ENCODE measurements around the gene PRKG1. TPM values are rescaled to one million over a fixed set of nuclear protein-coding genes. Genes with fewer than 3 reads are reported as not detected.

Gene PRKG1
- total RNA-seq, 4 donors from 2014 or later = 24.0 to 89.1 (median 45.7) TPM

GRCh38 chr10:51244309-51244708 is 170.0 kb downstream of the PRKG1 start:
- Histone ChIP-seq H3K27ac (no peak overlapping the region), H3K36me3 (no peaks in the 10 kb centered on the region), H3K27me3 (no peaks in the 10 kb centered on the region), H3K4me3 (no peak overlapping the region), H3K9me3 (no peaks in the 10 kb centered on the region), H3K4me1 (no peaks in the 10 kb centered on the region)
- no peak for DNase-seq
- TF ChIP-seq CTCF (IDR thresholded peaks at IDR 0.05) = no peak
- no peak for TF ChIP-seq POLR2A (IDR thresholded peaks at IDR 0.05)

- no peaks in the 10 kb centered on the region for H3K27me3 ChIP-seq
- H3K27ac ChIP-seq = no peak overlapping the region
- no peaks in the 10 kb centered on the region for H3K36me3 ChIP-seq
- H3K4me1 ChIP-seq = no peaks in the 10 kb centered on the region
- H3K4me3 ChIP-seq = no peak overlapping the region
- no peaks in the 10 kb centered on the region for H3K9me3 ChIP-seq
- DNase-seq = no peak
- TF ChIP-seq CTCF (IDR thresholded peaks at IDR 0.05) (no peak), POLR2A (IDR thresholded peaks at IDR 0.05) (no peak)
Observed at GRCh38 chr10:51244748-51245490, 170.6 kb downstream of the PRKG1 start.

- Histone ChIP-seq H3K36me3 (no peaks in the 10 kb centered on the region), H3K27me3 (no peaks in the 10 kb centered on the region), H3K27ac (no peak overlapping the region), H3K9me3 (no peaks in the 10 kb centered on the region), H3K4me3 (no peak overlapping the region), H3K4me1 (no peaks in the 10 kb centered on the region)
- DNase-seq = no peak
- TF ChIP-seq POLR2A (IDR thresholded peaks at IDR 0.05) (no peak), CTCF (IDR thresholded peaks at IDR 0.05) (no peak)
Observed at GRCh38 chr10:51246156-51246555, 171.9 kb downstream of the PRKG1 start.

GRCh38 chr10:51250278-51250920 is 176.1 kb downstream of the PRKG1 start:
- DNase-seq = no peak
- H3K27me3 ChIP-seq = no peaks in the 10 kb centered on the region
- H3K4me3 ChIP-seq = no peak overlapping the region
- no peak overlapping the region for H3K27ac ChIP-seq
- H3K36me3 ChIP-seq = no peaks in the 10 kb centered on the region
- H3K4me1 ChIP-seq = no peaks in the 10 kb centered on the region
- H3K9me3 ChIP-seq = peaks cover 0 to 7% (median 0%) of the 10 kb centered on the region in 4 donors
- no peak for TF ChIP-seq POLR2A (IDR thresholded peaks at IDR 0.05)
- no peak for TF ChIP-seq CTCF (IDR thresholded peaks at IDR 0.05)

GRCh38 chr10:51251110-51251509 is 176.8 kb downstream of the PRKG1 start:
- Histone ChIP-seq H3K4me3 (no peak overlapping the region), H3K27me3 (no peaks in the 10 kb centered on the region), H3K4me1 (no peaks in the 10 kb centered on the region), H3K9me3 (peaks cover 0 to 7% (median 0%) of the 10 kb centered on the region in 4 donors), H3K36me3 (no peaks in the 10 kb centered on the region), H3K27ac (no peak overlapping the region)
- TF ChIP-seq POLR2A (IDR thresholded peaks at IDR 0.05) (no peak), CTCF (IDR thresholded peaks at IDR 0.05) (no peak)
- no peak for DNase-seq

All from Peyer's patch (tissue), 4 donors.